ENCODE measurements around the gene HPN.

Gene HPN

GRCh38 chr19:35031072-35031881, 10.2 kb upstream of the HPN start:
- no peak overlapping the region for H2AFZ ChIP-seq (ENCODE audit: low read depth, low read length)
- no peak overlapping the region for H3K4me2 ChIP-seq (ENCODE audit: low read length)
- H3K27ac ChIP-seq (ENCODE audit: low read length): no peak overlapping the region
- H3K36me3 ChIP-seq (replicated peaks; ENCODE audit: low read depth, low read length): peaks cover 14% of the 10 kb centered on the region
- peaks cover 9% of the 10 kb centered on the region; the same call in 1 of the 2 replicates for H4K20me1 ChIP-seq (ENCODE audit: insufficient read depth, low read length)
- no peaks in the 10 kb centered on the region for H3K79me2 ChIP-seq (ENCODE audit: low read length)
- H3K9ac ChIP-seq (ENCODE audit: low read length): no peak overlapping the region
- no peaks in the 10 kb centered on the region for H3K4me1 ChIP-seq (ENCODE audit: low read length)
- 0 out of 2 replicates have a peak, but pooled peaks cover 5% of the 10 kb centered on the region for H3K27me3 ChIP-seq (ENCODE audit: low read depth, low read length)
- H3K4me3 ChIP-seq (ENCODE audit: low read length): no peak overlapping the region
- no peak for TF ChIP-seq EZH2phosphoT487 (IDR thresholded peaks at IDR 0.05; ENCODE audit: low read depth)
- TF ChIP-seq CTCF (IDR thresholded peaks at IDR 0.05; ENCODE audit: low read depth, low read length): no peak
- H3K9me3 ChIP-seq (ENCODE audit: insufficient read depth, low read length): no peaks in the 10 kb centered on the region

- Histone ChIP-seq H4K20me1 (ENCODE audit: insufficient read depth, low read length) (peaks cover 4% of the 10 kb centered on the region; the same call in 1 of the 2 replicates), H3K36me3 (replicated peaks; ENCODE audit: low read depth, low read length) (peaks cover 9% of the 10 kb centered on the region), H3K79me2 (ENCODE audit: low read length) (no peaks in the 10 kb centered on the region), H2AFZ (ENCODE audit: low read depth, low read length) (no peak overlapping the region), H3K9me3 (ENCODE audit: insufficient read depth, low read length) (no peaks in the 10 kb centered on the region), H3K4me2 (ENCODE audit: low read length) (no peak overlapping the region), H3K4me1 (ENCODE audit: low read length) (no peaks in the 10 kb centered on the region), H3K27ac (ENCODE audit: low read length) (no peak overlapping the region), H3K4me3 (ENCODE audit: low read length) (no peak overlapping the region), H3K9ac (ENCODE audit: low read length) (no peak overlapping the region), H3K27me3 (ENCODE audit: low read depth, low read length) (0 out of 2 replicates have a peak, but pooled peaks cover 5% of the 10 kb centered on the region)
- TF ChIP-seq CTCF (IDR thresholded peaks at IDR 0.05; ENCODE audit: low read depth, low read length) (no peak), EZH2phosphoT487 (IDR thresholded peaks at IDR 0.05; ENCODE audit: low read depth) (no peak)
Observed at GRCh38 chr19:35032356-35032865, 9.1 kb upstream of the HPN start.

GRCh38 chr19:35033067-35034004, 8.2 kb upstream of the HPN start:
- H3K27me3 ChIP-seq (ENCODE audit: low read depth, low read length): 0 out of 2 replicates have a peak, but pooled peaks cover 5% of the 10 kb centered on the region
- peaks cover under 1% of the 10 kb centered on the region for H3K36me3 ChIP-seq (replicated peaks; ENCODE audit: low read depth, low read length)
- no peaks in the 10 kb centered on the region for H3K4me1 ChIP-seq (ENCODE audit: low read length)
- no peak overlapping the region for H3K4me2 ChIP-seq (ENCODE audit: low read length)
- no peak overlapping the region for H3K4me3 ChIP-seq (ENCODE audit: low read length)
- no peak overlapping the region for H3K9ac ChIP-seq (ENCODE audit: low read length)
- no peak overlapping the region for H2AFZ ChIP-seq (ENCODE audit: low read depth, low read length)
- H3K9me3 ChIP-seq (ENCODE audit: insufficient read depth, low read length): no peaks in the 10 kb centered on the region
- no peaks in the 10 kb centered on the region for H3K79me2 ChIP-seq (ENCODE audit: low read length)
- no peaks in the 10 kb centered on the region for H4K20me1 ChIP-seq (ENCODE audit: insufficient read depth, low read length)
- no peak for TF ChIP-seq CTCF (IDR thresholded peaks at IDR 0.05; ENCODE audit: low read depth, low read length)
- TF ChIP-seq EZH2phosphoT487 (IDR thresholded peaks at IDR 0.05; ENCODE audit: low read depth): no peak
- no peak overlapping the region for H3K27ac ChIP-seq (ENCODE audit: low read length)

Measured in OCI-LY3 (cell line).